Right lobe of liver (tissue), 4 donors: ENCODE results near the gene OVCA2.

Experiments
- POLR2A ChIP-seq: fragments of 450-650 bp; IDR thresholded peaks from one replicate; pipeline ENCODE4 v1.6.1; 2017; ENCODE audit warnings: antibody characterized with exemption, mild to moderate bottlenecking
- TF ChIP-seq, protein P1 (sequence below), 4 donors: fragments of 200-600 bp in 3 of 4; fragments of 450-650 bp in 1 of 4; IDR thresholded peaks; one replicate each; pipeline versions ENCODE4 v1.5.1 to v1.8.0; 2016 to 2022; ENCODE audit warnings: antibody characterized with exemption in 4 of 4, mild to moderate bottlenecking in 2 of 4
- donor health status: DM: no; HTN: no; CAD: no.
- donor health status: DM: no; HTN: no; CAD: no.
- donor health status: DM: no; HTN: yes; CAD: no.

DNA sequence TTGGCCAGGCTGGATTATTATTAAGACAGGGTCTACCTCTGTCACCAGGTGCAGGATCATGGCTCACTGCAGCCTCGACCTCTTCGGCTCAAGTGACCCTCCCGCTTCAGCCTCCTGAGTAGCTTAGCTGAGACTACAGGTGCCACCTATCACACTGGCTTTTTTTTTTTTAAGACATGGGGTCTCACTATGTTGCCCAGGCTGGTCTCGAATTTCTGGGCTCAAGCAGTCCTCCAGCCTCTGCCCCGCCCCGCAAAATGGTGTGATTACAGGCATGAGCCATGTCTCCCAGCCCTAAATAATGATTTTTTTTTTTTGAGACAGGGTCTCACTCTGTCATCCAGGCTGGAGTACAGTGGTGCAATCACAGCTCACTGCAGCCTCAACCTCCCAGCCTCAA is 5.8 kb downstream of the OVCA2 start:
- TF ChIP-seq, protein P1, sequence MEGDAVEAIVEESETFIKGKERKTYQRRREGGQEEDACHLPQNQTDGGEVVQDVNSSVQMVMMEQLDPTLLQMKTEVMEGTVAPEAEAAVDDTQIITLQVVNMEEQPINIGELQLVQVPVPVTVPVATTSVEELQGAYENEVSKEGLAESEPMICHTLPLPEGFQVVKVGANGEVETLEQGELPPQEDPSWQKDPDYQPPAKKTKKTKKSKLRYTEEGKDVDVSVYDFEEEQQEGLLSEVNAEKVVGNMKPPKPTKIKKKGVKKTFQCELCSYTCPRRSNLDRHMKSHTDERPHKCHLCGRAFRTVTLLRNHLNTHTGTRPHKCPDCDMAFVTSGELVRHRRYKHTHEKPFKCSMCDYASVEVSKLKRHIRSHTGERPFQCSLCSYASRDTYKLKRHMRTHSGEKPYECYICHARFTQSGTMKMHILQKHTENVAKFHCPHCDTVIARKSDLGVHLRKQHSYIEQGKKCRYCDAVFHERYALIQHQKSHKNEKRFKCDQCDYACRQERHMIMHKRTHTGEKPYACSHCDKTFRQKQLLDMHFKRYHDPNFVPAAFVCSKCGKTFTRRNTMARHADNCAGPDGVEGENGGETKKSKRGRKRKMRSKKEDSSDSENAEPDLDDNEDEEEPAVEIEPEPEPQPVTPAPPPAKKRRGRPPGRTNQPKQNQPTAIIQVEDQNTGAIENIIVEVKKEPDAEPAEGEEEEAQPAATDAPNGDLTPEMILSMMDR (IDR thresholded peaks at IDR 0.05): no peak
- TF ChIP-seq POLR2A: no peak
